Pancreas (tissue), 10 donors: ENCODE results near the gene DDX1. TPM values are rescaled to one million over a fixed set of nuclear protein-coding genes. Genes with fewer than 3 reads are reported as not detected.

Experiments used
- ATAC-seq, 4 donors: fragments of 200-7000 bp; cut with Tn5 transposase; one replicate each; pipeline versions ENCODE4 v1.8.0 to v1.9.1; 2020; ENCODE audit warnings: mild to moderate bottlenecking in 4 of 4, moderate library complexity in 4 of 4
- DNase-seq, 6 donors: peaks; one replicate each; pipeline ENCODE4 v3.0.0-alpha.2; 2020
- FAIRE-seq: peaks from 2 replicates; lab custom pipeline; 2012; peaks lifted over from hg19 to GRCh38; lab: Jason Lieb, UNC
- H3K27ac ChIP-seq, 4 donors: fragments of 200-600 bp; sonication (generic); 1 replicate in 3 of 4; 2 replicates in 1 of 4; pipeline versions ENCODE4 v1.5.0 to v1.8.0; 2020
- H3K27me3 ChIP-seq, 4 donors: fragments of 200-600 bp; one replicate each; pipeline ENCODE4 v1.8.0; 2021
- H3K36me3 ChIP-seq, 3 donors: fragments of 200-600 bp; sonication (generic) in 1 of 3; one replicate each; pipeline versions ENCODE4 v1.5.0 to v1.8.0; 2020 to 2021
- H3K4me1 ChIP-seq, 3 donors: fragments of 200-600 bp; one replicate each; pipeline ENCODE4 v1.8.0; 2021
- H3K4me3 ChIP-seq, 4 donors: fragments of 200-600 bp; sonication (generic) in 2 of 4; one replicate each; pipeline versions ENCODE4 v1.5.0 to v1.8.0; 2020 to 2021
- H3K9me3 ChIP-seq, 4 donors: fragments of 200-600 bp; one replicate each; pipeline ENCODE4 v1.8.0; 2021
- CTCF ChIP-seq, 4 donors: fragments of 200-600 bp; sonication (generic) in 3 of 4; IDR thresholded peaks; one replicate each; pipeline versions ENCODE4 v1.5.0 to v1.8.0; 2021; ENCODE audit warnings: antibody characterized with exemption in 4 of 4
- WGBS, 2 donors: extraction: QIAGEN DNeasy Blood & Tissue Kit; methylation state at CpG; one replicate each; pipeline ENCODE4 v1.1.7; 2013; 5-methylcytosine and 5-hydroxymethylcytosine counted together
- intact Hi-C, 3 donors: fragments of 100-400 bp; cut with DNase I; formaldehyde crosslinking; loops; one replicate each; pipeline versions ENCODE4 v1.11.1 to v1.14.2; 2022
- polyA plus RNA-seq, 2 donors: library from polyadenylated mRNA; stranded (reverse); fragments of 200-250 nt; gene quantifications; one replicate each; pipeline ENCODE4 v1.2.3, GENCODE V29; 2013
- total RNA-seq, 6 donors: library from RNA; stranded (reverse); fragmentation: NEBNext Ultra II Directional in 4 of 6; extraction: Animal tissue kit (Norgen Biotek cat#: 25700) in 4 of 6; gene quantifications; one replicate each; pipeline versions ENCODE4 v1.2.1 to v1.2.4, GENCODE V29; 2021 to 2023
- donor health status: healthy with polysubstance abuse.
- donor health status: DM: no; HTN: no; CAD: no; lungs with moderate emphysema.
- donor health status: DM: no; HTN: no; CAD: no.
- donor health status: control.
- donor health status: control.
- donor health status: Bipolar disorder and iron deficiency.
- donor health status: DM: yes; HTN: yes; CAD: no.
- donor health status: DM: no; HTN: no; CAD: no.
- donor health status: DM: no; HTN: no; CAD: no.
- donor health status: DM: yes; HTN: yes; CAD: no.

The DDX1 gene
- total and polyA plus RNA-seq, 8 donors: 25.5 to 55.1 (median 43.1) TPM

DNA sequence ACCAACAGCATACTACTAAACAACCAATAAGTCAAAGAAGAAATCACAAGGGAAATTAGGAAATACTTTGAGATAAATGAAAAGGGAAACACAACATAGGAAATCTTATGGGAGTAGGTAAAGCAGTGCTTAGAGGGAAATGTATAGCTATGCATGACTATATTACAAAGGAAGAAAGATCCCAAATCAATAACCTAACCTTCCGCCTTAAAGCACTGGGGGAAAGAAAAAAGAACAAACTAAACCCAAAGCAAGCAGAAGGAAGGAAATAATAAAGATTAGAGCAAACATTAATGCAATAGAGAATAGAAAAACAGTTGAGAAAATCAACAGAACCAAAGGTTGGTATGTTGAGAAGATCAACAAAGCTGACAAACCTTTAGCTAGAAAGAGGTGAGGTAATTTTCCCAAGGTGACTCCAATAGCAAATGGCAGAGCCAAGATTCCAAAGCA, 49.9 kb downstream of the DDX1 start:
- FAIRE-seq: no peak

DNA sequence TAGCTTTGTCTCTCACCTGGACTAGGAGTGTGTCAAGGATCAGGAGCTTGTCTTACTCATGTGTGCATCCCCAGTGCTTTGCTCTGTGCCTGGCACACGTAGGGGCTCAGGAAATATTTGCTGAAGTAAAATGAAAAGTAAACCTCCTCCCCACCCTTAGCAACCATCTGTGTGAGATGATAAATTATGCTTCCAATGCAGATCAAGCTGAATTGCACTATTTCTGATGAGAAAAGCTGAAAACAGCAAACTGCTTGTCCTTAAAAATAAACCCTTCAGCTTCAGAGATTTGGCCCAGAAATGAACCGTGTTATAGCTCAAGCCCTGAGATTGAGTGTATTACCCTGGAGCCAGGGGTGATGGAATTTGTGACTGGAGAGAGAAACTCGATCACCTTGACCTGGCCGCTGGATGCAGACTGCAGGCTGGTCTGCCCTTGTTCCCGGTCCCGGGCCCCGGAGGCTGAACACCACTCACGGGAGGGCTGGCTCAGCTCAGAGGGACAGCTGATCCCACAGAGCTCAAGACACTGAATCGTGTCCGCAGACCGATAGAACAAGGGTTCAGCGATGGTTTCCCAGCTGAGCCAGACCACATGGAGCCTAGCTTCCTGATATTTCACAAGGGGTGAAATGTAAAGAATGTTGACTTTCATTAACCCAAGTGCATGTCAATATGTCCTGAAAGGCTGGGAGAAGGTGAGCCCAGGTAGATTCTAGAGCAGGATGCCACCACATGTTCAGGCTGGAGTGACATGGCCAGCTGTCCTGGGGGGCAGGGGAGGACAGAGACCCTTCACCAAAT, 50.5 kb downstream of the DDX1 start:
- H3K4me3 ChIP-seq: no peak overlapping the region
- DNase-seq (no peak), FAIRE-seq (no peak), ATAC-seq (no peak)
- no peaks in the 10 kb centered on the region for H3K36me3 ChIP-seq
- H3K4me1 ChIP-seq: no peaks in the 10 kb centered on the region
- intact Hi-C loops: loop anchor here in 1 of 3 donors (10.0 kb wide), 1 partner anchor 853 kb away; no protein-coding TSS in a partner anchor
- no peak for TF ChIP-seq CTCF (IDR thresholded peaks at IDR 0.05)
- H3K9me3 ChIP-seq: no peaks in the 10 kb centered on the region
- no peak overlapping the region for H3K27ac ChIP-seq
- H3K27me3 ChIP-seq: no peaks in the 10 kb centered on the region
- 75 to 82% methylated on average over 12 of the region's 12 CpGs for WGBS, 2 donors

More for the DNA sequence above, 49.9 kb downstream of the DDX1 start:
- ATAC-seq: no peak
- H3K27me3 ChIP-seq: no peaks in the 10 kb centered on the region
- intact Hi-C loops: loop anchor here in 1 of 3 donors (10.0 kb wide), 1 partner anchor 853 kb away; no protein-coding TSS in a partner anchor
- no peak for TF ChIP-seq CTCF (IDR thresholded peaks at IDR 0.05)
- H3K36me3 ChIP-seq: no peaks in the 10 kb centered on the region
- WGBS, 2 donors: 96 to 98% methylated on average over 1 of the region's 1 CpG
- no peaks in the 10 kb centered on the region for H3K4me1 ChIP-seq
- no peak overlapping the region for H3K27ac ChIP-seq
- H3K4me3 ChIP-seq: no peak overlapping the region
- no peaks in the 10 kb centered on the region for H3K9me3 ChIP-seq
- DNase-seq: no peak

- Histone ChIP-seq H3K27ac (no peak overlapping the region), H3K4me3 (no peak overlapping the region), H3K9me3 (no peaks in the 10 kb centered on the region), H3K36me3 (no peaks in the 10 kb centered on the region), H3K27me3 (no peaks in the 10 kb centered on the region), H3K4me1 (no peaks in the 10 kb centered on the region)
- WGBS, 2 donors: 83 to 94% methylated on average over 13 of the region's 13 CpGs
- no peak for TF ChIP-seq CTCF (IDR thresholded peaks at IDR 0.05)
- intact Hi-C loops: loop anchor here in 1 of 3 donors (10.0 kb wide), 1 partner anchor 852 kb away; no protein-coding TSS in a partner anchor
- FAIRE-seq: no peak
- DNase-seq: no peak
- ATAC-seq: no peak
These were observed 51.3 kb downstream of the DDX1 start for GRCh38 chr2:15642815-15643500.

DNA sequence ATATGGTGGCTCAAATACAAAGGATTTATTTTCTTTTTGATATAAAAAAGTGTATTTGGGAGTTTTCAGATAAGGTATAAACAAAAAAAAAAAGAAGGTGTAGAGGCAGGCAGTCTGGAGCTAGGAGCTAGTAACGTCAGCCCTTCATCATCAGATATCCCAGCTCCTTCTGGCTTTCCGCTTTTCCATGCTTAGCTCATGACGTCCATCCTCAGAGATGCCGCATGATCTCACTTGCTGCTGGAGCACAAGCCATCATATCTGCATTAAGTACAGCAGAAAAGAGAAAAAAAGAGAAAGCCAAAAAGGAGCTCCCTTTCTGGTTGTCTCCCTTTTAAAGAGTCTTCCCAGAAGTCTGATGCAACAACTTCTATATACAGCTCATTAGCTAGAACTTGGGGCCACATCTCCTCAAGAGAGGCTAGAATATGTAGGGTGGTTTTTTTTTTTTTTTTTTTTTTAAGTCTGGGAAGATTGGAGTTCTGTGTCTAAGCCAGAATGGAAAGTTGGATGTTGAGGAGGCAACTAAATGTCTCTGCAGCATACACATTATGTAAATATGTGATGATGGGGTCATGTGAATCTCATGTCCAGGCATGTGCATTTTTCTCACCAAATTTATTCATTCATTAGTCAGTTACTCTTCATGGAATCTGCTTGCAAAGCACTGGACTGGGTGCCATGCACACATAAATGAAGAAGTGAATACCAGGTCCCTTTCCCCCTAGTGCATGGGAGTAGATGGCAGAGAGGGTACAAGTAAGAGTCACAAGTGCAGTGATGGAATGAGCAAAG, 52.3 kb downstream of the DDX1 start:
- H3K27ac ChIP-seq: no peak overlapping the region
- no peaks in the 10 kb centered on the region for H3K4me1 ChIP-seq
- no peaks in the 10 kb centered on the region for H3K9me3 ChIP-seq
- 80 to 86% methylated on average over 4 of the region's 4 CpGs for WGBS, 2 donors
- no peaks in the 10 kb centered on the region for H3K27me3 ChIP-seq
- TF ChIP-seq CTCF (IDR thresholded peaks at IDR 0.05): no peak
- H3K36me3 ChIP-seq: no peaks in the 10 kb centered on the region
- DNase-seq (no peak), FAIRE-seq (no peak), ATAC-seq (no peak)
- no peak overlapping the region for H3K4me3 ChIP-seq
- intact Hi-C loops: loop anchor here in 1 of 3 donors (10.0 kb wide), 1 partner anchor 851 kb away; no protein-coding TSS in a partner anchor
